GM15510 (cell line): ENCODE data around the gene PSMB8.

Source experiments
- POLR2A ChIP-seq: IDR thresholded peaks from 3 replicates; pipeline ENCODE4 v1.6.1; 2011; ENCODE audit warnings: borderline replicate concordance; ENCODE audit not compliant: insufficient read length; ENCODE audit errors: extremely low read depth

Gene PSMB8

DNA sequence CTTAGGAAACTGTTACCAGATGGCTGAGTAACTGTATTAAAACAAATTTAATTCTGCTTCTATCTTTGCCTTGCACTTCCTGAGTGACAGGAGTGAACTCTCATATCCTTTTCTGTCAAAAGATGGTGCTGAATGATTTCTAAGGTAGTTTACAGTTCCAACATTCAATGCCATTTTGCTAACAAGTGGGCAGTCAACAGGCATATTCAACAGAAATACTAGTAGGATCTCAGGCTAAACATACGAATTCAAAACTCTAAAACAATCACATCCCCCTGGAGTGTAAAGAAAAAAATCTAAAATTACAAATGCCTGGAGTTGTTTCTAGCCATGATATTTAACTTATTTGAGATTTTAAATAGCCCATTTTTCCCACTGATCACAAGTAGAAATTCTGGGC is 16.8 kb upstream of the PSMB8 start:
- no peak for TF ChIP-seq POLR2A

DNA sequence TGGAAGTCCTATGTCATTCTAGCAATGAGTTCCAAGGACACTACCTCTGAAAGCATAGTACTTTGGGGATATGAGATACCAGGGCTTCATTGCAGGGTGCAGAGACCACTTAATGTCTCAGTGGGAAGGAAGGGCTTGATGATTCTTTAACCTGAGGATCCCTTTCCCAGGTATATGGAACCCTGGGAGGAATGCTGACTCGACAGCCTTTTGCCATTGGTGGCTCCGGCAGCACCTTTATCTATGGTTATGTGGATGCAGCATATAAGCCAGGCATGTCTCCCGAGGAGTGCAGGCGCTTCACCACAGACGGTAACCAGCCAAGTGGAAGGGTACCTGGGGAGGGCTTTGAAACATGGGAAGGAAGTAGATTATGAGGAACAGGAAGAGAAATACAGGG is 14.3 kb upstream of the PSMB8 start:
- TF ChIP-seq POLR2A, result no peak

DNA sequence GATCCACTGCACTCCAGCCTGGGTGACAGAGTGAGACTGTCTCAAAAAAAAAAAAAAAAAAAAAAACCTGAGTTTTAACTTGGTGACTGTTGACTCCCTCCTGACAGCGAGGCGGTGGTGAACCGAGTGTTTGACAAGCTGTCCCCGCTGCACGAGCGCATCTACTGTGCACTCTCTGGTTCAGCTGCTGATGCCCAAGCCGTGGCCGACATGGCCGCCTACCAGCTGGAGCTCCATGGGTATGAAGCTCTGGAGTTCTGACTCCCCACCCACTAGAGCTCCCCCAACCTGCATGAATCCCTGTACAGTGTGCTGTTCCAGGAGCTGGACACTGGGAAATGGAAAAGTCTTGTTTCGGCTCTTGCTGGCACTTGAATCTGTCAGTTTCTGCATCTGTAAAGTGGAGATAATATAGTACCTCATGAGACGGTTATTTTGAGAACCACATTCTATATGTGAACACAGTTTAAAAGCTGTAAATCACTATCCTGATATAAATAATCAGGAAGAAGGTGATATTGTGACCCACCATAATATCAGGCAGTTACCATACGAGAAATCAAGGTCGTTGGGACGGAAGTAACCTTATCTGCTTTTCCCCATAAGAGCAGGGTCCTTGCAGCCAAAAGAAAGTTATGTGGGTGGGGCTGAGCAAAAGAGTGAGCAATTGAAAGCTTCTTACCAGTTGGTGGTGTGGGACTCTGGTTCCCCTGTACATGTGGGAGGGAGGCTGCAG is 13.5 kb upstream of the PSMB8 start:
- TF ChIP-seq POLR2A, result no peak

- no peak for TF ChIP-seq POLR2A
These were observed 11.8 kb upstream of the PSMB8 start for GRCh38 chr6:32855467-32856174.

- TF ChIP-seq POLR2A, result peak; percentile 14
These were observed 10.7 kb upstream of the PSMB8 start for GRCh38 chr6:32854376-32855178.

GRCh38 chr6:32853541-32854375 is 9.9 kb upstream of the PSMB8 start, which contains the start of the genes PSMB9 and TAP1:
Gene PSMB9, plus strand, starts transcription at chr6:32854192. Its CDS starts 38 bp downstream, at chr6:32854230.
Gene TAP1, minus strand, starts transcription at chr6:32853704. Its CDS starts 68 bp downstream, at chr6:32853636.
- TF ChIP-seq POLR2A, result peak; percentile 93

GRCh38 chr6:32852844-32853540 is 9.1 kb upstream of the PSMB8 start:
- peak; percentile 31 for TF ChIP-seq POLR2A

DNA sequence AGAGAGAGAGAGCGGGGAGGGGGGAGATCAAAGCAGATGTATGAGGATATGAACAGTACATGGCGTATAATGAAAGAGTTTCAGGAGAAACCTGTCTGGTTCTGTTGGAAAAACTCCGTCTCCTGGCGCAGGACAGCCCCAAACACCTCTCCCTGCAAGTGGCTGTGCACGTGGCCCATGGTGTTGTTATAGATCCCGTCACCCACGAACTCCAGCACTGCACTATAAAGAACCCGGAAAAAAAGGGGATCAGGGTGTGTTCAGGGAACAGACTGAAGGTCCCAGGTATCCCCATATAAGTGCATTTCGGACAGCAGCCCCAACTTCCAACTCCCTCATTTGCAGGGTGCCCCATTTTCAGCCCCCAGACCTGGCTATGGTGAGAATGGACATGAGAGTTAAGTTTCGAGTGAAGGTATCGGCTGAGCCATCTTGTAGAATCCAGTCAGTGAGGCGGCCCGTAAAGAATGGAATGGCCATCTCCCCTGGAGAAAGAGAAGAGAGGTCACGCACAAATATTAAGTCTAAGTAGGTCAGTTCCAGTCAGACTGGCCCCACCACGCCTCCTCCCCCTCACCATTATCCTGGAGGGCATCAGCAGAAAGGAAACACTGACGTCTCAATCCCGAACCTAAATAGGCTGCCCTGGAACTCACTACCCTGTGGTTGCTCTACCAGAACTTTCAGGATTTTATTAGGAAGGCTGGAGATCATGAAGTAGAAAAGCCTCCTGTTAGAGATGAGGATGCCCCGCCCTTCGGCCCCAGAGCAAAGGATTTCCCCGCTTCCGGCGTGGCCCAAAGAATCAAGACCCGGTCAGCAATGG is 8.4 kb upstream of the PSMB8 start:
- no peak for TF ChIP-seq POLR2A

DNA sequence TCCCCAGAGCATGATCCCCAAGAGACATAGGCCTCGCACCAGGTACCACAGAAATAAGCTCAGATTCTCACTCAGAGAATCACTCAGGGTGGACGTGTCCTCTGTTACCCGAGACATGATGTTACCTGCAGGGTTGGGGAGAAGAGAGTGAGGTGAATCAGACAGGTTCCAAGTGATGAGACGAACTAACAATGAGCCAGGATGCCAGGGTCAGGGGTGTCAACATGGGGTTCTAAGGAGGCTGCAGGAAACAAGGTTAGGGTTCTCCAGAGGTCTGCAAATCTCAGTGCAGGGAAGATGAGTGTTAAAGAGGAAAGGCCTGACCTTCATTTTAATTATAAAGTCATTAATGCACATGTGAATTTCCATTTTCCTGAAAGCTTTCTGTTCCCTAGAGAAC is 7.2 kb upstream of the PSMB8 start:
- peak; percentile 15 for TF ChIP-seq POLR2A

- TF ChIP-seq POLR2A, result no peak
These were observed 5.3 kb upstream of the PSMB8 start for GRCh38 chr6:32849126-32849525.

DNA sequence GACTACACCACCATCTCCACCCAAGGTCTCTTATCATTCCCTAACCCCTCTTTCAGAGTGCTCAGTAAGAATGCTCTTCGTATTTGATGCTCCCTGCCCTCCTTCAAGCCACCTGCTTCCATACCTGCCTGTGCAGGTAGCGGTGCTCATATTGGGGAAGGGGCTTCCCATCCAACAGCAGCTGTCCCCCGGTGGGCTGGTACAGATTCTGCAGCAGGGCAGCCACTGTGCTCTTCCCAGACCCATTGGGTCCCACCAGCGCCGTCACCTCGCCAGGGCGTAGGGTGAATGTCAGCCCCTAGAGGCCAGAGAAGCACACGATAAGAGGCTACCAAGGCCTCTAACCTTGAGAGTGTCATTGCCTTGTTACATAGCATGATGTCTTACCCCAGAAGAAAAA is 3.9 kb upstream of the PSMB8 start:
- TF ChIP-seq POLR2A, result no peak

DNA sequence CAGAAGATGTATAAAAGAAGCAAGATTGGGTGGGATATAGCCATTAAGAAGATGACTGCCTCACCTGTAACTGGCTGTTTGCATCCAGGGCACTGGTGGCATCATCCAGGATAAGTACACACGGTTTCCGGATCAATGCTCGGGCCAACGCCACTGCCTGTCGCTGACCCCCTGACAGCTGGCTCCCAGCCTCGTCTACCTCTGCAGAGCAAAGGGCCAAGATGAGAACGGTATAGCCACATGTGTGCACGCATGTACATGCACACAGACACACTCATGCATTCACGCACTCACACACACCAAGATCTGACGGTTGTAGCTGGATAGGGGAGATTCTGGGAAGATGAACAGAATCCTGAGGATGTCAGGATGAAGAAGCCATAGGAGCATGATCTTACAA is 3.2 kb upstream of the PSMB8 start:
- no peak for TF ChIP-seq POLR2A

DNA sequence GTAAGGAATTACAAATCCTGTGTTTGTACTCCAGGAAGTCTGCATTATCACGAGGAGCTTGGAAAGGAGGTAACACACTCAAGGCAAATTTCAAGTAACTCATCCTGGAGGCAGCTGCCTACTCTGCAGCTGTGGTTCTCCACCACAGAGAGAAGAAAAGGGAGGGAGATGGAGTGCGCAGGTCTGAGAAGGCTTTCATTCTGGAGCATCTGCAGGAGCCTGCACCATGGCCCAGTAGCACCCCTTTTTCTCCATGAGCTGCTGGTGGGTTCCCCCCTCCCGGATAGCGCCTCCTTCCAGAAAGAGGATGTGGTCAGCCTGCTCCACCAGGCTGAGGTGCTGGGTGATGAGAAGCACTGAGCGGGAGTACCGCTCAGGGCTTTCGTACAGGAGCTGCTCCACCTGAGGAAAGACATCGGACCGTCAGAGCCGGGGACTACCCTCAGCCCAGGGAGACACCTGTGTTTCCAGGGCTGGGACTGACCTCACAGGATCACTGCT is 1.6 kb upstream of the PSMB8 start:
- peak; percentile 33 for TF ChIP-seq POLR2A
